OCI-LY7 (cell line): ENCODE measurements around the gene RAB11FIP4. TPM values are rescaled to one million over a fixed set of nuclear protein-coding genes. Genes with fewer than 3 reads are reported as not detected.

Experiments used
- BruUV-seq: library from RNA; stranded (reverse); fragments of 400-500 nt; replicated peaks from 2 replicates; lab custom pipeline; 2021; lab: Mats Ljungman, UMichigan
- CTCF ChIA-PET: fragments of 300-600 bp; sonication (Branson Sonifier 250); formaldehyde crosslinking; loops from one replicate; lab custom pipeline; 2022; ENCODE audit warnings: antibody characterized with exemption; ENCODE audit not compliant: unreplicated experiment; lab: Charles Lee
- POLR2A ChIA-PET: fragments of 300-600 bp; sonication (Branson Sonifier 250); formaldehyde crosslinking; loops from one replicate; lab custom pipeline; 2022; ENCODE audit warnings: antibody characterized with exemption; lab: Charles Lee
- DNase-seq: peaks from one replicate; pipeline ENCODE4 v3.0.0-alpha.2; 2015; ENCODE audit warnings: low spot score
- H2AFZ ChIP-seq: fragments of 200-600 bp; sonication (generic), shearing (Covaris generic); 2 replicates; pipeline ENCODE4 v1.6.1; 2014; ENCODE audit warnings: mild to moderate bottlenecking, antibody characterized with exemption, low read length, moderate library complexity
- H3K27ac ChIP-seq: fragments of 200-600 bp; sonication (generic); 2 replicates; pipeline ENCODE4 v1.5.1; 2014; ENCODE audit warnings: mixed run types, low read depth, mild to moderate bottlenecking, moderate library complexity, low read length, inconsistent platforms; ENCODE audit not compliant: poor library complexity, severe bottlenecking
- H3K36me3 ChIP-seq: fragments of 200-600 bp; sonication (generic); 2 replicates; pipeline ENCODE4 v1.6.1; 2014; ENCODE audit warnings: mild to moderate bottlenecking, antibody characterized with exemption, low read length, moderate library complexity, mixed read lengths; ENCODE audit not compliant: insufficient read depth
- H3K4me1 ChIP-seq: fragments of 200-600 bp; sonication (generic); 2 replicates; pipeline ENCODE4 v1.5.1; 2014; ENCODE audit warnings: mild to moderate bottlenecking, low read length; ENCODE audit not compliant: insufficient read depth, poor library complexity, severe bottlenecking
- H3K4me2 ChIP-seq: fragments of 200-600 bp; sonication (generic); 2 replicates; pipeline ENCODE4 v1.6.1; 2014; ENCODE audit warnings: mild to moderate bottlenecking, low read length
- H3K4me3 ChIP-seq: fragments of 200-600 bp; sonication (generic); 2 replicates; pipeline ENCODE4 v1.5.1; 2014; ENCODE audit warnings: mild to moderate bottlenecking, low read depth, low read length; ENCODE audit not compliant: poor library complexity, severe bottlenecking
- H3K79me2 ChIP-seq: fragments of 200-600 bp; sonication (generic); 2 replicates; pipeline ENCODE4 v1.6.1; 2016; ENCODE audit warnings: low read depth, mild to moderate bottlenecking, low read length, moderate library complexity, mixed read lengths; ENCODE audit not compliant: insufficient read depth
- H3K9me2 ChIP-seq: fragments of 200-600 bp; sonication (generic); 2 replicates; pipeline ENCODE4 v1.6.1; 2016; ENCODE audit warnings: mild to moderate bottlenecking, low read length, mixed read lengths; ENCODE audit not compliant: insufficient read depth
- H3K9me3 ChIP-seq: fragments of 200-600 bp; sonication (generic); 2 replicates; pipeline ENCODE4 v1.6.1; 2014; ENCODE audit warnings: mild to moderate bottlenecking, mixed run types, low read length, mixed read lengths
- H4K20me1 ChIP-seq: fragments of 200-600 bp; sonication (generic); 2 replicates; pipeline ENCODE4 v1.6.1; 2014; ENCODE audit warnings: mild to moderate bottlenecking, antibody characterized with exemption, low read length, moderate library complexity, mixed read lengths; ENCODE audit not compliant: insufficient read depth
- EZH2phosphoT487 ChIP-seq: fragments of 200-600 bp; sonication (generic); IDR thresholded peaks from 2 replicates; pipeline ENCODE4 v1.6.1; 2018; ENCODE audit warnings: low read depth, borderline replicate concordance, mild to moderate bottlenecking, mixed run types, antibody characterized with exemption, low read length, moderate library complexity, mixed read lengths
- intact Hi-C: fragments of 100-400 bp; cut with micrococcal nuclease; formaldehyde crosslinking; loops from one replicate; pipeline ENCODE4 v1.10.0; 2022; ENCODE audit not compliant: unreplicated experiment
- total RNA-seq, 2 experiments: library from RNA; depleted of rRNA in 1 of 2; stranded (reverse); fragments of >200 nt in 1 of 2; shearing (Covaris generic) in 1 of 2; gene quantifications; 2 replicates each; pipeline ENCODE4 v1.2.3, GENCODE V29; 2014 to 2022
- TF ChIP-seq, protein P1 (sequence below): fragments of 200-600 bp; sonication (generic); conservative IDR thresholded peaks from 2 replicates; pipeline ENCODE4 v1.5.1; 2014; ENCODE audit warnings: mild to moderate bottlenecking, antibody characterized with exemption, low read length, moderate library complexity, mixed read lengths

Gene RAB11FIP4
- total RNA-seq, 2 experiments from 2014 or later = 5.8 to 15.0 TPM

DNA sequence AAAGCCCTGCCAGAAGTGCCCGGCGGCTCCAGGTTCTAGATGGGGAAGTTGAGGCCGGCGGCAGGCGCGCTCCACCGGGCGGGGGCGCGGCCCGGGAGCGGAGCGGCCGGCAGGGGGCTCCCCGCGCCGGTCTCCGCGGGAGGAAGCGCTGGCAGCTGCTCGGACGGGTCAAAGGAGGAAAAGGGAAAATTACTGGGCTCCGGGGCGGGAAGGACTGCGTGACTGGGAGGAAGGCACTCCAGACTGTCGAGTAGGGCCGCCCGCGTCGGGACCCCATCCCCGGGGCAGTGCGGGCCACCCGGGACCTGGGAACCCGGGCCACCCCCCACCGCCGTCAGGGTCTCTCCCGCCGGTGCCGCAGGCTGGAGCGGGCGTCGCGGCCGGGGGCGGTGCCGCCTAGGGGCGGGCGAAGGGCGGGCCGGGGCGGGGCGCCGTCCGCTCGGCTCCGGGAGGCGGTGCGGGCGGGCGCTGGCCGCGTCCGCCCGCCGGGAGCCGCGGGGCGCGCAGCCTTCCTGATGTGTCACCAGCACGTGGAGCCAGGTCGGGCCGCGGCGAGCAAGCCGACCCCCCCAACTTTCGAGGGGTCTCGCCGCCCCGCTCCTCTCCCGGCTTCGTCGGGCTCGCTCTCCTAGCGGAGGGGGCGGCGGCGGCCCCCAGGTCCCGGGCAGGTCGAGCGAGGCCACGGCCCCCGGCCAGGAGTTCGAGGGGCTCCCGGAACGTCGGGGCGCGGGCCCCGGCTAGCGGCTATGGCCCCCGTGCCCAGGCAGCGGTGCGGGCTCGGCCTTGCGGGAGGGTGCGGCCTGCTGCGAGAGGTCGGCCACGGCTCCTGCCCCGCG is 167.5 kb downstream of the RAB11FIP4 start:
- Histone ChIP-seq H3K4me1 (peaks cover 42% of the 10 kb centered on the region), H3K9me2 (no peaks in the 10 kb centered on the region), H3K4me2 (peak overlapping the region; percentile 56), H3K9me3 (no peaks in the 10 kb centered on the region), H3K79me2 (no peaks in the 10 kb centered on the region), H3K27ac (no peak overlapping the region), H4K20me1 (no peaks in the 10 kb centered on the region), H2AFZ (peak overlapping the region; percentile 54; the same call in 1 of the 2 replicates), H3K4me3 (peak overlapping the region; percentile 69), H3K36me3 (no peaks in the 10 kb centered on the region)
- CTCF ChIA-PET = no interaction called here
- BruUV-seq = no TSS peak
- POLR2A ChIA-PET = interaction anchor here (0.6 to 2.0 kb wide), 3 partner anchors 24 to 189 kb away, joined by 4 to 14 read pairs (median 5); no protein-coding TSS in a partner anchor
- intact Hi-C loops = loop anchor here (1.0 to 5.0 kb wide), 2 partner anchors 283 to 343 kb away; partner anchors contain the start of gene UTP6
- peak; percentile 75 for DNase-seq
- TF ChIP-seq, protein P1, sequence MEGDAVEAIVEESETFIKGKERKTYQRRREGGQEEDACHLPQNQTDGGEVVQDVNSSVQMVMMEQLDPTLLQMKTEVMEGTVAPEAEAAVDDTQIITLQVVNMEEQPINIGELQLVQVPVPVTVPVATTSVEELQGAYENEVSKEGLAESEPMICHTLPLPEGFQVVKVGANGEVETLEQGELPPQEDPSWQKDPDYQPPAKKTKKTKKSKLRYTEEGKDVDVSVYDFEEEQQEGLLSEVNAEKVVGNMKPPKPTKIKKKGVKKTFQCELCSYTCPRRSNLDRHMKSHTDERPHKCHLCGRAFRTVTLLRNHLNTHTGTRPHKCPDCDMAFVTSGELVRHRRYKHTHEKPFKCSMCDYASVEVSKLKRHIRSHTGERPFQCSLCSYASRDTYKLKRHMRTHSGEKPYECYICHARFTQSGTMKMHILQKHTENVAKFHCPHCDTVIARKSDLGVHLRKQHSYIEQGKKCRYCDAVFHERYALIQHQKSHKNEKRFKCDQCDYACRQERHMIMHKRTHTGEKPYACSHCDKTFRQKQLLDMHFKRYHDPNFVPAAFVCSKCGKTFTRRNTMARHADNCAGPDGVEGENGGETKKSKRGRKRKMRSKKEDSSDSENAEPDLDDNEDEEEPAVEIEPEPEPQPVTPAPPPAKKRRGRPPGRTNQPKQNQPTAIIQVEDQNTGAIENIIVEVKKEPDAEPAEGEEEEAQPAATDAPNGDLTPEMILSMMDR = peak; percentile 95
- TF ChIP-seq EZH2phosphoT487 = no peak

DNA sequence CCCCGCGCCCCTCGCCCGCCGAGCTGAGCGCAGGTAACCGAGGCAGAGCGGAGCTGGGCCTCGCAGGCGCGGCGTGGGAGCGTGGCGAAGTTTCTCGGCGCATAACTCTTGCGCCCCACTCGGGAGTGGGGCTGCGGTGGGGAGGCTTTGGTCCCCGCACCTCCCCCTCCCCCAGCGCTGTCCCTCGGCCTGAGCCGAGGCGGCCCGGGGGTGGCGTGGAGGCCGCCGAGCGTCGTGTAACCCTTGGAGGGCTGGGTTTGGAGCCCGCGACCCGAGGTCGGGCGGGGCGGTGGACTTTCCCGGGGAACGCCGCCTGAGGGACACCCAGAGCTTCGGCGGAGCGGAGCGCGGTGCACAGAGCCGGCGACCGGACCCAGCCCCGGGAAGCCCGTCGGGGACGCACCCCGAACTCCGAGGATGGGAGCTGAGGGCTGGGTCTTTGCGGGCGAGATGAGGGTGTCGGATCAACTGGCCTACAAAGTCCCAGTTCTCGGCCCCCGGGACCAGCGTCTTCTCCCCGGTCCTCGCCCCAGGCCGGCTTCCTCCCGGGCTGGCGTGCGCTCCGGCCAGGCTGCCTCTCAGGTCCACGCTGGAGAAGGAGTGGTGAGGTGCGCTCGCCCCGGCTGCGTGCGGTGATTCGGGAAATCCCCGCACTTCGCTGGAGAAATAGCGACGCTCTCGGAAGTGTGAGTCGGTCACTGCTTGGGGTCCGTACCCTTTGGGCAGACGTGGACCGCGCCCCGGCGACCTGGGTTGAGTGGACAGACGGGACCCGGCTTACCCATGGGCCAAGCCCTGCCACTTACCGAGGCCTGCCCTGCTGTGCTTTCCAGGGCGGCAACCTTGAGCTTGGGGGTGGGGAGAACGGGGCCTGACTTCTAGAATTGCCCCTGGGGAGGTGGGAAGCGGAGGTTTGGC is 168.4 kb downstream of the RAB11FIP4 start:
- Histone ChIP-seq H3K9me2 (no peaks in the 10 kb centered on the region), H2AFZ (no peak overlapping the region; the same call in 1 of the 2 replicates), H3K4me3 (peak overlapping the region; percentile 69), H3K79me2 (no peaks in the 10 kb centered on the region), H3K4me1 (peaks cover 40% of the 10 kb centered on the region), H4K20me1 (no peaks in the 10 kb centered on the region), H3K27ac (no peak overlapping the region), H3K4me2 (peak overlapping the region; percentile 56), H3K36me3 (no peaks in the 10 kb centered on the region), H3K9me3 (no peaks in the 10 kb centered on the region)
- ChIA-PET POLR2A (interaction anchor here (0.7 kb wide), 1 partner anchor 188 kb away, joined by 5 read pairs; no protein-coding TSS in a partner anchor), CTCF (interaction anchor here (0.5 kb wide), 1 partner anchor 759 kb away, joined by 5 read pairs; no protein-coding TSS in a partner anchor)
- DNase-seq = no peak
- no TSS peak for BruUV-seq
- intact Hi-C loops = loop anchor here (5.0 kb wide), 1 partner anchor 342 kb away; the partner anchor contains the start of gene UTP6
- no peak for TF ChIP-seq EZH2phosphoT487
- TF ChIP-seq, protein P1 = no peak
